Measurements from ENCODE around the gene LPAR4.
"Not testable (repeated sequence)": the region's sequence is repeated elsewhere in the genome, so short reads cannot be mapped to it uniquely, and the experiment has no call there.

The LPAR4 gene

DNA sequence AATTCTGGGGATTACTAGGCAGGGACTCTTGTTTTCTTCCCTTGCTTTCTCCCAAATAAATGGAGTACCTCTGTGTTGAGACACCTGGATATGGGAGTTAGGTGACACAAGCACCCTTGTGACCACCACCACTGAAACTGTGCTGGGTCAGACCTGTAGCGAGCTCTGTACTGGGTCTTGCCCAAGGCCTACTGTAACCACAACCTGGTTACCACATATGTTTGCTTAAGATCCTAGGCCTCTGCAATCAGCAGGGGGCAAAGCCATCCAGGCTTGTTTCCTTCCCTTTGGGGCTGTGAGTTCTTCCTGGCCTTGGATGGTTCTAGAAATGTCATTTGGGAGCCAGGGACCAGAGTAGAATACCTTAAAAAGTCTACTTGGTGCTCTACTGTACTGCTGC is 49.4 kb downstream of the LPAR4 start:
- H3K4me3 ChIP-seq (ENCODE audit: low read length), result no peak overlapping the region
- TF ChIP-seq ZNF274 (IDR thresholded peaks at IDR 0.05; ENCODE audit: low read depth, low read length), result no peak

DNA sequence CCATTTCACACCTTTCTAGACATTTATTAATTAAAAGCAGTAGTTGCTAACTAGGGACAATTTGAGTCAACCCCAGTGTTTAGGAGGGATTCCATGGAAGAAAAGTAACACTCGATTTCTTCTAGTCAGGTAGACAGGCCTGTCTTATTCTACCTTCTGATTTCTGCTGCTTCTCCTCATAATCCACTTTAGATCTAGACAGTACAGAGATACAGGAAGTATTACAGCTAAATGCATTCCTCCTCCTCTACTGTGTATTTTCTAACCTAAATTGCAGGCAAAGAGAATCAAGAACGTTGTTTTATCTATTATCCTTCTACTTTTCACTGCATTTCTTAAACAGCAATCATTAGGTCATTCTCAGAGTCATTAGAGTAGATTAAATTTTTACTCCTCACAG is 52.6 kb downstream of the LPAR4 start:
- TF ChIP-seq ZNF274 (IDR thresholded peaks at IDR 0.05; ENCODE audit: low read depth, low read length), result no peak
- H3K4me3 ChIP-seq (ENCODE audit: low read length), result no peak overlapping the region

- no peak overlapping the region for H3K4me3 ChIP-seq (ENCODE audit: low read length)
- TF ChIP-seq ZNF274 (IDR thresholded peaks at IDR 0.05; ENCODE audit: low read depth, low read length), result no peak
Measured at GRCh38 chrX:78800694-78801093, 53.2 kb downstream of the LPAR4 start.

- H3K4me3 ChIP-seq (ENCODE audit: low read length), result no peak overlapping the region
- TF ChIP-seq ZNF274 (IDR thresholded peaks at IDR 0.05; ENCODE audit: low read depth, low read length), result no peak
Measured at GRCh38 chrX:78801522-78801921, 54.0 kb downstream of the LPAR4 start.

- not testable (repeated sequence) for H3K4me3 ChIP-seq (ENCODE audit: low read length)
Measured at GRCh38 chrX:78802526-78802925, 55.0 kb downstream of the LPAR4 start.

All from GM08714 (cell line).